ENCODE results near the gene TUBA8. TPM values are rescaled to one million over a fixed set of nuclear protein-coding genes. Genes with fewer than 3 reads are reported as not detected.
"Not testable (repeated sequence)": the region's sequence is repeated elsewhere in the genome, so short reads cannot be mapped to it uniquely, and the experiment has no call there.

The TUBA8 gene
- total RNA-seq, 6 donors from 2014 or later = 0.61 to 1.2 (median 0.81) TPM; not detected in 1

- no peaks in the 10 kb centered on the region for H3K36me3 ChIP-seq
- H3K27ac ChIP-seq = no peak overlapping the region
- no peaks in the 10 kb centered on the region for H3K9me3 ChIP-seq
- no peak overlapping the region for H3K4me3 ChIP-seq
- ATAC-seq (ENCODE audit: low FRiP score in 2 of 2) (no peak), DNase-seq (no peak)
- TF ChIP-seq, protein P1, sequence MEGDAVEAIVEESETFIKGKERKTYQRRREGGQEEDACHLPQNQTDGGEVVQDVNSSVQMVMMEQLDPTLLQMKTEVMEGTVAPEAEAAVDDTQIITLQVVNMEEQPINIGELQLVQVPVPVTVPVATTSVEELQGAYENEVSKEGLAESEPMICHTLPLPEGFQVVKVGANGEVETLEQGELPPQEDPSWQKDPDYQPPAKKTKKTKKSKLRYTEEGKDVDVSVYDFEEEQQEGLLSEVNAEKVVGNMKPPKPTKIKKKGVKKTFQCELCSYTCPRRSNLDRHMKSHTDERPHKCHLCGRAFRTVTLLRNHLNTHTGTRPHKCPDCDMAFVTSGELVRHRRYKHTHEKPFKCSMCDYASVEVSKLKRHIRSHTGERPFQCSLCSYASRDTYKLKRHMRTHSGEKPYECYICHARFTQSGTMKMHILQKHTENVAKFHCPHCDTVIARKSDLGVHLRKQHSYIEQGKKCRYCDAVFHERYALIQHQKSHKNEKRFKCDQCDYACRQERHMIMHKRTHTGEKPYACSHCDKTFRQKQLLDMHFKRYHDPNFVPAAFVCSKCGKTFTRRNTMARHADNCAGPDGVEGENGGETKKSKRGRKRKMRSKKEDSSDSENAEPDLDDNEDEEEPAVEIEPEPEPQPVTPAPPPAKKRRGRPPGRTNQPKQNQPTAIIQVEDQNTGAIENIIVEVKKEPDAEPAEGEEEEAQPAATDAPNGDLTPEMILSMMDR (IDR thresholded peaks at IDR 0.05) = no peak
- no peak for TF ChIP-seq EP300 (IDR thresholded peaks at IDR 0.05)
- TF ChIP-seq POLR2A (IDR thresholded peaks at IDR 0.05) = no peak
- TF ChIP-seq POLR2AphosphoS5 (IDR thresholded peaks at IDR 0.05) = no peak
- 93 to 94% methylated on average over 4 of the region's 4 CpGs for WGBS, 2 donors
- H3K4me1 ChIP-seq = peaks cover 0 to 4% (median 0%) of the 10 kb centered on the region in 4 donors
- no peaks in the 10 kb centered on the region for H3K27me3 ChIP-seq
These were observed 10.2 kb downstream of the TUBA8 start for GRCh38 chr22:18120857-18121256.

GRCh38 chr22:18121506-18121905 is 10.9 kb downstream of the TUBA8 start:
- no peak overlapping the region for H3K27ac ChIP-seq
- TF ChIP-seq, protein P1 (IDR thresholded peaks at IDR 0.05) = no peak
- TF ChIP-seq POLR2AphosphoS5 (IDR thresholded peaks at IDR 0.05) (no peak), EP300 (IDR thresholded peaks at IDR 0.05) (no peak), POLR2A (IDR thresholded peaks at IDR 0.05) (no peak)
- no peaks in the 10 kb centered on the region for H3K27me3 ChIP-seq
- DNase-seq = no peak
- WGBS, 2 donors = 86 to 95% methylated on average over 7 to 13 of the region's 13 CpGs
- H3K4me1 ChIP-seq = no peaks in the 10 kb centered on the region
- no peak for ATAC-seq (ENCODE audit: low FRiP score in 2 of 2)
- H3K36me3 ChIP-seq = peaks cover 0 to under 1% (median 0%) of the 10 kb centered on the region in 4 donors
- H3K9me3 ChIP-seq = no peaks in the 10 kb centered on the region
- H3K4me3 ChIP-seq = no peak overlapping the region

DNA sequence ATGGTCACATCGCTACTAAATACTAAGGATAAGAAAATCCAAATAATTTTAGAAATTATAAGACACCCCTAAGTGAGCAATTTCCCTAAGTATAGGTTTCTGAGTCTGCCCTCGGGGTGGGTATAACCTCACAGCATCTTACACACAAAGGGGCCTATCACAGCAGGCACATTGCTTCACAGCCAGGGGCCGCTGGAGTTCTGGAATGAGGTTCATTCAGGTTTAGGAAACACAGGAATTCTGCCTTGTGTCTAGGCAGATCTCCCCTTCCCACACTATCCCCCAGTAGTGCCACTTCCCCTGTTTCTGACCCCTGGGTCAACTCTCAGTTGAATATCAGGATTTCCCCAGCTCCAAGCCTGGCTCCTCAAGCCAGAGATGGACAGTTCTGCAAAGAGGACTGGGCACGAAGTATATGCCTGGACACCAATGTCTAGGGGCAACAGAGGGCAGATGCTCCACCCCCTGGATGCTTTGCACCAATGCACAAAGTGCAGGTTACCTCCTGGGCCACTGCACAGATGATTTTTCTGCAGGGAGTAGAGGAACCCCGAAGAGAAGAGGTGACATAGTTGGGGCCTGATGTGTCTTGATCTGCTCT is 11.4 kb downstream of the TUBA8 start:
- WGBS, 2 donors = 88 to 94% methylated on average over 4 to 5 of the region's 5 CpGs
- no peak for DNase-seq
- TF ChIP-seq POLR2A (IDR thresholded peaks at IDR 0.05) = no peak
- no peak overlapping the region for H3K27ac ChIP-seq
- no peaks in the 10 kb centered on the region for H3K27me3 ChIP-seq
- peaks cover 0 to 5% (median 2%) of the 10 kb centered on the region in 4 donors for H3K36me3 ChIP-seq
- H3K9me3 ChIP-seq = no peaks in the 10 kb centered on the region
- no peak for ATAC-seq (ENCODE audit: low FRiP score in 2 of 2)
- H3K4me3 ChIP-seq = no peak overlapping the region
- no peaks in the 10 kb centered on the region for H3K4me1 ChIP-seq

DNA sequence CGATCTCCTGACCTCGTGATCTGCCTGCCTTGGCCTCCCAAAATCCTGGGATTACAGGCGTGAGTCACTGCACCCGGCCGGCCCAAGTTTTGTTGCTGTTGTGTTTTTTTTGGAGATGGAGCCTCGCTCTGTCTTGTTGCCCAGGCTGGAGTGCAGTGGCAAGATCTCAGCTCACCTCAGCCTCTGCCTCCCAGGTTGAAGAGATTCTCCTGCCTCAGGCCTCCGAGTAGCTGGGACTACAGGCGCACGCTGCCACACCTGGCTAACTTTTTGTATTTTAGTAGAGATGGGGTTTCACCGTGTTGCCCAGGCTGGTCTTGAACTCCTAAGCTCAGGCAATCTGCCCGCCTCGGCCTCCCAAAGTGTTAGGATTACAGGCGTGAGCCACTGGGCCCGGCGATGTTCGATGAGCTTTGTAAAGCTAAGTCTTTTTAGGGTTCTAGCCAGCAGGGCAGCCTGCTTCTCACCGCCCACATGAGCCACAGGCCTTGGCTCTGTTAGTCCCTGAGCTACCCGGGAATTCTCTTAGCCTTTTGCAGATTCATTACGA is 12.9 kb downstream of the TUBA8 start:
- DNase-seq; H3K27me3 ChIP-seq; H3K4me1 ChIP-seq; H3K4me3 ChIP-seq; ATAC-seq (ENCODE audit: low FRiP score in 2 of 2); H3K9me3 ChIP-seq; H3K27ac ChIP-seq; H3K36me3 ChIP-seq: not testable (repeated sequence)
- WGBS, 2 donors = 97% methylated on average over 16 to 19 of the region's 19 CpGs

- Histone ChIP-seq H3K4me1 (no peaks in the 10 kb centered on the region), H3K36me3 (peaks cover 0 to 5% (median 2%) of the 10 kb centered on the region in 4 donors), H3K9me3 (no peaks in the 10 kb centered on the region), H3K27me3 (no peaks in the 10 kb centered on the region), H3K4me3 (no peak overlapping the region), H3K27ac (no peak overlapping the region)
- TF ChIP-seq EP300 (IDR thresholded peaks at IDR 0.05) (no peak), POLR2AphosphoS5 (IDR thresholded peaks at IDR 0.05) (no peak), POLR2A (IDR thresholded peaks at IDR 0.05) (no peak)
- WGBS, 2 donors = 97 to 98% methylated on average over 18 of the region's 18 CpGs
- DNase-seq (no peak), ATAC-seq (ENCODE audit: low FRiP score in 2 of 2) (no peak)
These were observed 16.0 kb downstream of the TUBA8 start for GRCh38 chr22:18126606-18127005.

GRCh38 chr22:18130018-18130417 is 19.4 kb downstream of the TUBA8 start:
- no peak for ATAC-seq (ENCODE audit: low FRiP score in 2 of 2)
- TF ChIP-seq EP300 (IDR thresholded peaks at IDR 0.05) (no peak), POLR2AphosphoS5 (IDR thresholded peaks at IDR 0.05) (no peak), POLR2A (IDR thresholded peaks at IDR 0.05) (no peak)
- TF ChIP-seq, protein P1 (IDR thresholded peaks at IDR 0.05) = no peak
- no peak overlapping the region for H3K4me3 ChIP-seq
- no peaks in the 10 kb centered on the region for H3K27me3 ChIP-seq
- H3K27ac ChIP-seq = no peak overlapping the region
- no peak for DNase-seq
- no peaks in the 10 kb centered on the region for H3K9me3 ChIP-seq
- peaks cover 0 to 5% (median 2%) of the 10 kb centered on the region in 4 donors for H3K36me3 ChIP-seq
- H3K4me1 ChIP-seq = no peaks in the 10 kb centered on the region
- 79 to 88% methylated on average over 8 of the region's 8 CpGs for WGBS, 2 donors
